ENCODE data around the gene AFTPH. TPM values are rescaled to one million over a fixed set of nuclear protein-coding genes. Genes with fewer than 3 reads are reported as not detected.

The AFTPH gene
- polyA plus RNA-seq, 3 donors = 22.3 to 28.6 (median 28.4) TPM

DNA sequence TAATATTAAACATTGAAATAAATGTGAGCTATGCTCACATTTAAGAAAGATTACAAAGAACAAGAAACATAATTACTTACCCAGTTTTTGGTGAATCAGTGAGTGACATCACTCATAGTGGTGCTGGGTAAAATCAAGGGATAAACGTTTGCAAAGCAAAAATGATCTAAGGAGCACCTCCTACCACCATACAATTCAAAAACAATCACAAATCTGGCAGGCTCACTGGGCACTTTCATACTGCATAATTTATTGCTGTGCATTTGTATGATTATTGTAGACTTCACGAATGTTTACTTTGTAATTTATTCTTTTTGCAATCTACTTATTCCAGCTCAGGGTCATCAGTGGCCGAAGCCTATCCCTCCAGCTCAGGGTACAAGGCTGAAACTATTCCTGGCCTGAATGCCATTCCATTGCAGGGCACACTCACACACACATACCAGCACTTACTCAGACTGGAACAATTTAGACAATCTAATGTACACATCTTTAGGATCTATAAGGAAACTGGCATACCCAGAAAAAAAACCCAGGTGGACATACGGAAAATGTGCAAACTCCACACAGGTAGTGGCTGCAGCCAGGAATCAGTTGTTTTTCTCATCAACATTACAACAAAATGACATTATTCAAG lies 34.4 kb downstream of the AFTPH start:
- H3K4me3 ChIP-seq (replicated peaks in 1 of 3; ENCODE audit: low read depth in 2 of 3, low read length in 3 of 3) = no peak overlapping the region
- WGBS (ENCODE audit: insufficient coverage) = 100% methylated on average over 1 of the region's 4 CpGs
- no peak overlapping the region for H3K27ac ChIP-seq (ENCODE audit: low read depth in 1 of 2, low read length in 2 of 2)
- H3K9me3 ChIP-seq (replicated peaks in 1 of 2; ENCODE audit: control insufficient read depth in 1 of 2, insufficient read depth in 1 of 2, low read length in 2 of 2) = no peaks in the 10 kb centered on the region
- Mint-ChIP-seq H3K9me3 (no peaks in the 10 kb centered on the region), H3K27ac (peak overlapping the region in 1 of 7 donors; percentile 68), H3K27me3 (ENCODE audit: low read depth in 3 of 3) (no peaks in the 10 kb centered on the region), H3K4me1 (peaks cover 11% of the 10 kb centered on the region), H3K36me3 (peaks cover 37 to 52% of the 10 kb centered on the region in 2 donors), H3K4me3 (no peak overlapping the region)
- no peak overlapping the region for H3K9ac ChIP-seq (ENCODE audit: insufficient read depth, low read length, poor library complexity, severe bottlenecking)
- no peak for TF ChIP-seq CTCF (IDR thresholded peaks at IDR 0.05)
- peaks cover 97% of the 10 kb centered on the region for H4K20me1 ChIP-seq (ENCODE audit: insufficient read depth, low read length)
- H2AFZ ChIP-seq (ENCODE audit: insufficient read depth, low read depth, low read length, poor library complexity, severe bottlenecking) = no peak overlapping the region
- intact Hi-C loops (cut with micrococcal nuclease) = no loop called here
- H3K4me1 ChIP-seq (ENCODE audit: control insufficient read depth in 1 of 2, insufficient read depth in 2 of 2, low read length in 2 of 2) = peaks cover 9 to 15% of the 10 kb centered on the region in 2 donors
- peaks cover 23 to 59% of the 10 kb centered on the region in 2 donors for H3K36me3 ChIP-seq (replicated peaks in 1 of 2; ENCODE audit: control insufficient read depth in 1 of 2, insufficient read depth in 2 of 2, low read length in 2 of 2)
- H3K4me2 ChIP-seq (replicated peaks; ENCODE audit: extremely low read depth, low read length, poor library complexity, severe bottlenecking) = no peak overlapping the region
- peaks cover 97% of the 10 kb centered on the region for H3K79me2 ChIP-seq (ENCODE audit: insufficient read depth, low read length)
- H3K27me3 ChIP-seq (ENCODE audit: control insufficient read depth in 2 of 2, insufficient read depth in 2 of 2, low read length in 2 of 2) = no peaks in the 10 kb centered on the region
- DNase-seq = no peak

- Mint-ChIP-seq H3K27ac (no peak overlapping the region), H3K4me3 (no peak overlapping the region), H3K27me3 (ENCODE audit: low read depth in 3 of 3) (no peaks in the 10 kb centered on the region), H3K4me1 (peaks cover 18% of the 10 kb centered on the region), H3K9me3 (no peaks in the 10 kb centered on the region), H3K36me3 (peaks cover 18 to 28% of the 10 kb centered on the region in 2 donors)
- peak; percentile 72 for TF ChIP-seq CTCF (IDR thresholded peaks at IDR 0.05)
- H3K27ac ChIP-seq (ENCODE audit: low read depth in 1 of 2, low read length in 2 of 2) = peak overlapping the region in 1 of 2 donors; percentile 44
- peaks cover 99% of the 10 kb centered on the region for H4K20me1 ChIP-seq (ENCODE audit: insufficient read depth, low read length)
- no peak overlapping the region for H2AFZ ChIP-seq (ENCODE audit: insufficient read depth, low read depth, low read length, poor library complexity, severe bottlenecking)
- no peak overlapping the region for H3K4me3 ChIP-seq (replicated peaks in 1 of 3; ENCODE audit: low read depth in 2 of 3, low read length in 3 of 3)
- H3K9me3 ChIP-seq (replicated peaks in 1 of 2; ENCODE audit: control insufficient read depth in 1 of 2, insufficient read depth in 1 of 2, low read length in 2 of 2) = no peaks in the 10 kb centered on the region
- H3K4me1 ChIP-seq (ENCODE audit: control insufficient read depth in 1 of 2, insufficient read depth in 2 of 2, low read length in 2 of 2) = peaks cover 9 to 23% of the 10 kb centered on the region in 2 donors
- H3K4me2 ChIP-seq (replicated peaks; ENCODE audit: extremely low read depth, low read length, poor library complexity, severe bottlenecking) = peak overlapping the region; percentile 0
- peaks cover 97% of the 10 kb centered on the region for H3K79me2 ChIP-seq (ENCODE audit: insufficient read depth, low read length)
- H3K36me3 ChIP-seq (replicated peaks in 1 of 2; ENCODE audit: control insufficient read depth in 1 of 2, insufficient read depth in 2 of 2, low read length in 2 of 2) = peaks cover 9 to 28% of the 10 kb centered on the region in 2 donors
- intact Hi-C loops (cut with micrococcal nuclease) = loop anchor here (5.0 to 10.0 kb wide), 2 partner anchors 230 to 517 kb away; no protein-coding TSS in a partner anchor
- no CpG with 5 or more reads among the region's 2 CpGs for WGBS (ENCODE audit: insufficient coverage)
- H3K27me3 ChIP-seq (ENCODE audit: control insufficient read depth in 2 of 2, insufficient read depth in 2 of 2, low read length in 2 of 2) = no peaks in the 10 kb centered on the region
- peak; percentile 7 to 21 (median 17) for DNase-seq
- no peak overlapping the region for H3K9ac ChIP-seq (ENCODE audit: insufficient read depth, low read length, poor library complexity, severe bottlenecking)
These were observed 38.1 kb downstream of the AFTPH start for GRCh38 chr2:64562148-64562784.
